GM12891 (cell line): ENCODE data around the gene SPATA12.
A peak's percentile ranks its signal among the peaks of the same experiment; 100 is the strongest.

Source experiments
- DNase-seq: peaks from one replicate; pipeline ENCODE4 v3.0.0; 2011; ENCODE audit warnings: low spot score; ENCODE audit not compliant: insufficient read length
- FAIRE-seq: peaks from 2 replicates; lab custom pipeline; 2011; peaks lifted over from hg19 to GRCh38; lab: Jason Lieb, UNC
- PAX5 ChIP-seq: IDR thresholded peaks from 2 replicates; pipeline ENCODE4 v1.6.1; 2011; ENCODE audit warnings: low read length, moderate library complexity, mild to moderate bottlenecking; ENCODE audit not compliant: insufficient read depth, severe bottlenecking
- POLR2A ChIP-seq: IDR thresholded peaks from 2 replicates; pipeline ENCODE4 v1.6.1; 2011; ENCODE audit warnings: low read depth, low read length, control low read depth
- POLR2AphosphoS5 ChIP-seq: IDR thresholded peaks from 2 replicates; pipeline ENCODE4 v1.6.1; 2011; ENCODE audit warnings: low read depth, low read length, control low read depth
- POU2F2 ChIP-seq: IDR thresholded peaks from 2 replicates; pipeline ENCODE4 v1.6.1; 2011; ENCODE audit warnings: low read depth, mild to moderate bottlenecking, control low read depth, low read length, moderate library complexity
- SPI1 ChIP-seq: IDR thresholded peaks from 2 replicates; pipeline ENCODE4 v1.6.1; 2011; ENCODE audit warnings: low read depth, low read length, control low read depth
- TAF1 ChIP-seq: IDR thresholded peaks from 2 replicates; pipeline ENCODE4 v1.6.1; 2011; ENCODE audit warnings: low read depth, low read length, control low read depth

The SPATA12 gene

GRCh38 chr3:57089043-57089442 is 28.6 kb downstream of the SPATA12 start:
- TF ChIP-seq POLR2A (no peak), TAF1 (no peak), POU2F2 (no peak), PAX5 (no peak), POLR2AphosphoS5 (no peak), SPI1 (no peak)
- FAIRE-seq (no peak), DNase-seq (no peak)

- TF ChIP-seq POLR2AphosphoS5 (no peak), TAF1 (no peak), SPI1 (no peak), POLR2A (no peak), POU2F2 (no peak), PAX5 (no peak)
- DNase-seq, result no peak
- FAIRE-seq, result no peak
These were observed 31.2 kb downstream of the SPATA12 start for GRCh38 chr3:57091521-57092273.

- TF ChIP-seq POLR2A (no peak), POU2F2 (no peak), SPI1 (no peak), POLR2AphosphoS5 (no peak), TAF1 (no peak)
- DNase-seq (no peak), FAIRE-seq (no peak)
These were observed 33.0 kb downstream of the SPATA12 start for GRCh38 chr3:57093489-57093888.

- TF ChIP-seq SPI1 (no peak), TAF1 (no peak), POLR2AphosphoS5 (no peak), POLR2A (no peak), PAX5 (no peak), POU2F2 (no peak)
- no peak for FAIRE-seq
- DNase-seq, result no peak
These were observed 33.6 kb downstream of the SPATA12 start for GRCh38 chr3:57093971-57094535.

GRCh38 chr3:57094575-57094974 is 34.1 kb downstream of the SPATA12 start:
- no peak for FAIRE-seq
- no peak for DNase-seq
- no peak for TF ChIP-seq PAX5

- FAIRE-seq (no peak), DNase-seq (no peak)
- TF ChIP-seq PAX5 (no peak), POU2F2 (no peak), SPI1 (no peak), TAF1 (no peak), POLR2AphosphoS5 (no peak)
These were observed 34.9 kb downstream of the SPATA12 start for GRCh38 chr3:57095363-57095762.

- FAIRE-seq (no peak), DNase-seq (no peak)
- TF ChIP-seq POLR2A, result no peak
- no peak for TF ChIP-seq PAX5
- TF ChIP-seq POU2F2, result no peak
- no peak for TF ChIP-seq TAF1
- no peak for TF ChIP-seq POLR2AphosphoS5
- no peak for TF ChIP-seq SPI1
These were observed 37.1 kb downstream of the SPATA12 start for GRCh38 chr3:57097536-57097935.

- DNase-seq (no peak), FAIRE-seq (no peak)
- TF ChIP-seq SPI1 (no peak), POLR2A (no peak), POLR2AphosphoS5 (no peak), POU2F2 (no peak), TAF1 (no peak), PAX5 (no peak)
These were observed 38.2 kb downstream of the SPATA12 start for GRCh38 chr3:57098418-57099310.

GRCh38 chr3:57100046-57100695 is 39.7 kb downstream of the SPATA12 start:
- FAIRE-seq (peak; percentile 97), DNase-seq (peak; percentile 44)
- no peak for TF ChIP-seq TAF1
- no peak for TF ChIP-seq SPI1
- no peak for TF ChIP-seq POLR2A
- no peak for TF ChIP-seq POU2F2
- no peak for TF ChIP-seq PAX5
- no peak for TF ChIP-seq POLR2AphosphoS5
